NK-92 (cell line): Measurements from ENCODE around the gene BTNL9.
"Not testable (repeated sequence)": the region's sequence is repeated elsewhere in the genome, so short reads cannot be mapped to it uniquely, and the experiment has no call there.

Experiments
- DNase-seq: peaks from one replicate; lab custom pipeline; 2025; ENCODE audit not compliant: unreplicated experiment; lab: John Stamatoyannopoulos, UW

BTNL9 gene

GRCh38 chr5:181039931-181040630, at the start of gene BTNL9:
TSS of gene BTNL9 (plus strand) at chr5:181040266. CDS start at chr5:181045490, 5,224 bp downstream.
- no peak for DNase-seq

- DNase-seq = no peak
Measured at GRCh38 chr5:180990882-180991242, 49.2 kb upstream of the BTNL9 start.

DNA sequence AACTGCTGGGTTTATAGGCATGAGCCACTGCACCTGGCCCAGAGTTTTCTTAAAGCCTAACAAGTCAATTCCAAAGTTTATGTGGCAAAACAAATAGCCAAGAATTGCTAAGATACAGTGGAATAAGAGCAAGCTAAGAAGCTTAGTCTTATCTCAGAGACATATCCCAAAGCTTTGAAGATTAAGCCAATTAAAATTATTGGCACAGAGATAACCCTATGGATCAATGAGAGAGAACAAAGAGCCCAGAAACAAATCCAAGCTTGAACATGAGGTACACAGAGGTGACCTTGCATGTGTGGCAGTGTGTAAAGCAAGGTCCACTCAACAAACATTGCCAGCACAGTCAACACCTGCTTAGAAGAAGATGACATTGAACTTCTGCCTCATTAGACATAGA, 38.1 kb upstream of the BTNL9 start:
- no peak for DNase-seq

GRCh38 chr5:181005791-181006190, 34.3 kb upstream of the BTNL9 start:
- no peak for DNase-seq

GRCh38 chr5:181008136-181008535, 31.9 kb upstream of the BTNL9 start:
- no peak for DNase-seq

GRCh38 chr5:181010018-181010417, 30.0 kb upstream of the BTNL9 start:
- DNase-seq = not testable (repeated sequence)

GRCh38 chr5:181014654-181015053, 25.4 kb upstream of the BTNL9 start:
- DNase-seq = not testable (repeated sequence)

DNA sequence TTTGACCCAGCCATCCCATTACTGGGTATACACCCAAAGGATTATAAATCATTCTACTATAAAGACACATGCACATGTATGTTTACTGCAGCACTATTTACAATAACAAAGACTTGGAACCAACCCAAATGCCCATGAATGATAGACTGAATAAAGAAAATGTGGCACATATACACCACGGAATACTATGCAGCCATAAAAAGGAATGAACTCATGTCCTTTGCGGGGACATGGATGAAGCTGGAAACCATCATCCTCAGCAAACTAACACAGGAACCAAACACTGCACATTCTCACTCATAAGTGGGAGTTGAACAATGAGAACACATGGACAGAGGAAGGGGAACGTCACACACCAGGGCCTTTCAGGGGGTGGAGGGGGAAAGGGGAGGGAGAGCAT, 22.6 kb upstream of the BTNL9 start:
- not testable (repeated sequence) for DNase-seq

DNA sequence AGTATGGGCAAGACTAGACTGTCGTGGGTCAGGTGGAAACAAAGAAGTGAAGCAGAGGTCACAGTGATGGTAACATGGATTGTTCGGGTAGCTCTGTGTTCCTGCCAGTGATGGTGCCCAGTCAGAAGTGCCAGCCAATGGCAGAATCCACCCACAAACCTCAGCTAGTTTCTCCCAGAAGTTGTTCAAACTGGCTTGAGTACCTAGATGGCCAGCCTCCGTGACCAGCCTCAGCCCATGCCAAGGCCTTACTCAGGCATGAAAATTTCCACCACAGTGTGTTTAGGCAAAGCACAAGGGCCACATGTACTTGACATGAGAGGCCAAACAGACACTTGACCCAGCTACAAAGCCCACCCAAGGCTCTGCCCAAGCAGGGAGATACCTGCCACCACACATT, 19.4 kb upstream of the BTNL9 start:
- DNase-seq = no peak

DNA sequence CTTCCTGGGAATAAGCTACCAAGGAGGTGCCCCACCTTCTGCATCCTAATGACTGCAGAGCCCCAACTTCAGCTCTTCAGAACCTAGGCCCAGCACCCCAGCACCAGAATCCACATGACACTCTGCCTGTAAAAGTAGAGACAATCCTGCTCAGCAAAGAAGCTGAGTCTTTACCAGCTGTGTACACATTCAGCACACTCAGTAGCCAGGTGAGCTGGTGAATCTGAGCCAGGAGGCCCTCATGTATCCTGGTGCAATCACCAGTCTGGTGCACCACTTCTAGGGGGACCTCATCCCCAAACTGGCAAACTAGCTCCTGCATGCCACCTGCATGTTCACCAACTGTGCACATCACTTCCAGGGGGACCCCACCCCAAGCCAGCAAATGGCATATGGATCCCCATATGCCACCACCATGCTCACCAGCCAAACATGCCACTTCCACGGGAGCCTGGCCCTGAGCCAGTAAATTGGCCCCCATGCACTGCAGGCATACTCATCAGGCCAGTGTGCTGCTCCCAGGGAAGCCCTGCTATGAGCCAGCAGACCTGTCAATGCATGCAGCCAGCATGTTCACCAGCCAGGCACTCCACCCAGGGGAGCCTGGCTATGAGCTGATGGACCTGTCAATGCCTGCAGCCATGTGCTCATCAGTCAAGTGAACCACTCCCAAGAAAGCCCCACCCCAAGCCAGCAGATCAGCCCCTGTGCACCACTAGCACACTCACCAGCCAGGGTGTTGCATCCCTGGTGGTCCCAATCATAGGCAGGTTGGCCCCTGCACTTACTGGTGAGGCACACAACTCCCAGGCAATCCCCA, 15.6 kb upstream of the BTNL9 start:
- no peak for DNase-seq

DNA sequence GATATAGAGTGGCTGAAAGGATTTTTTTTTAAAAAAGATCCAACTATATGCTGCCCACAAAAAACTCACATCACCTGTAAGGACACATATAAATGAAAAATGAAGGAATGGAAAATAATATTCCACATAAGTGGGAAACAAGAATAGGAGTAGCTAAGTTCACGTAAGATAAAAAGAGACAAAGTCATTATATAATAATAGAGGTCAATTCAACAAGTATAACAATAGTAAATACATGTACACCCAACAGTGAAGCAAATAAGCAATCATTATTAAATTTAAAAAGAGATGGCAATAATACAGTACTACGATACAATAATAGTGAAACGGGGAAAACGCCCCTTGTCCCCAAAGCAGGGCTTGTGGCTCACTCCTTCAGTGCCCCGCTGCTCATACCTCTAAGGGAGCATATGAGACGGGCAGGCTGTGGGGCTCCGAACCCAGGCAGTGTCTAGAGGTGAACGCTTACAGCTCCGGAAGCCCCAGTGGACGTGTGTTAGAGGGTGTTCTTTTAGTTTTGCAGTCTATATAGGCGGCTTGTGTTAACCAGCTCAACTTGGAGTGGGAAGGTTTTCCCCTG, 12.5 kb upstream of the BTNL9 start:
- no peak for DNase-seq

GRCh38 chr5:181028032-181028819, 11.8 kb upstream of the BTNL9 start:
- DNase-seq = no peak

DNA sequence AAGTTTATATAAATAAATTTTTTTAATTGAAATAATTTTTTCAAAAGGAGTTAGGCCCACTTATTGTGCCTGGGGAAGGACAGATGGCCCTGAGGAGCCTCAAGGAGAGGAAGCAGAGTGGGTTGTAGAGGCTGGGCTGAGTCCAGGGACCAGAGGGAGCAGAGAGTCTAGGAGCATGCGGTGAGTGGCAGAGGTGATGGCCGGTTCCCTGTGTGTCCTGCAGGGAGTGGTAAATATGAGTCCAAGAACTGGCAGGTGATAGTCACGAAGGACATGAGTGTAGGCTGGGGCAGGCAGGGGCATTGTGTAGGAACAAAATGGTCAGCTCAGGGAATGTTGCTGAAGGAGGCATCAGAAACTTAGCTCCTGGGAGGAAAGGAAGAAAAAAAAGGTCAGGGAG, 8.3 kb upstream of the BTNL9 start:
- no peak for DNase-seq

GRCh38 chr5:181035991-181036815, 3.9 kb upstream of the BTNL9 start:
- DNase-seq = no peak

GRCh38 chr5:181036816-181037364, 3.2 kb upstream of the BTNL9 start:
- DNase-seq = no peak

- DNase-seq = no peak
Measured at GRCh38 chr5:181037365-181037861, 2.7 kb upstream of the BTNL9 start.

GRCh38 chr5:181039471-181039870, 595 bp upstream of the BTNL9 start:
- DNase-seq = no peak

- DNase-seq = no peak
Measured at GRCh38 chr5:181040631-181040945, 522 bp downstream of the BTNL9 start.

- DNase-seq = no peak
Measured at GRCh38 chr5:181041043-181041442, 977 bp downstream of the BTNL9 start.

GRCh38 chr5:181042036-181042713, 2.1 kb downstream of the BTNL9 start:
- DNase-seq = no peak
